Measurements from ENCODE around the gene OSM.

Gene OSM

GRCh38 chr22:30306627-30307011 lies 40.0 kb upstream of the OSM start:
- ChIA-PET POLR2A (no interaction called here), CTCF (interaction anchor here (1.6 kb wide), 1 partner anchor 19 kb away, joined by 7 read pairs; no protein-coding TSS in a partner anchor)
- DNase-seq (ENCODE audit: low read depth, low spot score) = no peak
- H3K4me3 ChIP-seq (ENCODE audit: low read depth, low read length) = no peak overlapping the region
- no peak for TF ChIP-seq CTCF (IDR thresholded peaks at IDR 0.05; ENCODE audit: insufficient read depth, low read length, missing control alignments)

- no peak for DNase-seq (ENCODE audit: low read depth, low spot score)
- POLR2A ChIA-PET = no interaction called here
- CTCF ChIA-PET = interaction anchor here (1.6 kb wide), 1 partner anchor 18 kb away, joined by 7 read pairs; no protein-coding TSS in a partner anchor
- H3K4me3 ChIP-seq (ENCODE audit: low read depth, low read length) = no peak overlapping the region
- no peak for TF ChIP-seq CTCF (IDR thresholded peaks at IDR 0.05; ENCODE audit: insufficient read depth, low read length, missing control alignments)
These were observed 39.4 kb upstream of the OSM start for GRCh38 chr22:30305906-30306626.

GRCh38 chr22:30305519-30305905 lies 38.9 kb upstream of the OSM start:
- no peak overlapping the region for H3K4me3 ChIP-seq (ENCODE audit: low read depth, low read length)
- ChIA-PET CTCF (interaction anchor here (9.9 kb wide), 1 partner anchor 16 kb away, joined by 79 read pairs; the partner anchor contains the start of gene CASTOR1), POLR2A (no interaction called here)
- no peak for TF ChIP-seq CTCF (IDR thresholded peaks at IDR 0.05; ENCODE audit: insufficient read depth, low read length, missing control alignments)
- no peak for DNase-seq (ENCODE audit: low read depth, low spot score)

- no peak overlapping the region for H3K4me3 ChIP-seq (ENCODE audit: low read depth, low read length)
- no peak for TF ChIP-seq CTCF (IDR thresholded peaks at IDR 0.05; ENCODE audit: insufficient read depth, low read length, missing control alignments)
These were observed 38.0 kb upstream of the OSM start for GRCh38 chr22:30304495-30305244.

GRCh38 chr22:30302810-30303138 lies 36.1 kb upstream of the OSM start:
- POLR2A ChIA-PET = interaction anchor here (1.3 kb wide), 1 partner anchor 9 kb away, joined by 4 read pairs; no protein-coding TSS in a partner anchor
- TF ChIP-seq CTCF (IDR thresholded peaks at IDR 0.05; ENCODE audit: insufficient read depth, low read length, missing control alignments) = no peak
- H3K4me3 ChIP-seq (ENCODE audit: low read depth, low read length) = no peak overlapping the region
- CTCF ChIA-PET = interaction anchor here (9.9 kb wide), 1 partner anchor 13 kb away, joined by 79 read pairs; the partner anchor contains the start of gene CASTOR1
- DNase-seq (ENCODE audit: low read depth, low spot score) = no peak

More at GRCh38 chr22:30304495-30305244, 38.0 kb upstream of the OSM start:
- ChIA-PET POLR2A (no interaction called here), CTCF (interaction anchor here (1.3 to 9.9 kb wide), 2 partner anchors 9 to 15 kb away, joined by 3 to 79 read pairs; partner anchors contain the start of gene CASTOR1)
- DNase-seq (ENCODE audit: low read depth, low spot score) = no peak
